ENCODE results near the gene ABCC6.
A peak's percentile ranks its signal among the peaks of the same experiment; 100 is the strongest.

The ABCC6 gene

DNA sequence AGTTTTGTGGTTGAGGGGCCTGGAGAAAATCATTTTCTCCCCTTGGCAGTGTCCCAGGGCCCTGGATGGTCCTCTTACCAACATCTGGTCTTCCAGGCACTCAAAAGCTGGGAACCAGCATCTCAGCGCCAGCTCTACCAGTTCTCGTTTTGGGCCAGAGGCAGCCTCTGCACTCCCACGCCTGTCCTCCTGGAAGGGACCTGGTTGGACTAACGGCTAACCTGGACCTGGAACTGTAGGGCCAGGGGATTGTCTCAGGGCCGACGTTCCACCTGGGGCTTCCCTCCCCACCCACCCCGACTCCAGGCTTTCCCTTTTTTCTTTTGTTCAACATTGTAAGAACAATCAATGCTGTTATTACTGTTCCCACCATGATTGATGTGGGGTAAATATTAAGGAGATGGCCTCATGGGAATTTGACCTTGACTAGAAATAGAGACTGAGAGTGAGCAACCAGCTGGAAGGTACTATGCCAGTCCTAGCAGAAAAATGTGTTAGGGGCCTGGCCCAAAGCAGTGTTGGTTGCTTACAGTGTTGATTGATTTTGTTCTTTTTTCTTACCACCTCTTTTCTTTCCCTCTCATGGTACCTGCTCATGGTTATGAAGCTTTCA is 81.4 kb downstream of the ABCC6 start:
- no peak for DNase-seq (ENCODE audit: low read depth in 2 of 2)

DNA sequence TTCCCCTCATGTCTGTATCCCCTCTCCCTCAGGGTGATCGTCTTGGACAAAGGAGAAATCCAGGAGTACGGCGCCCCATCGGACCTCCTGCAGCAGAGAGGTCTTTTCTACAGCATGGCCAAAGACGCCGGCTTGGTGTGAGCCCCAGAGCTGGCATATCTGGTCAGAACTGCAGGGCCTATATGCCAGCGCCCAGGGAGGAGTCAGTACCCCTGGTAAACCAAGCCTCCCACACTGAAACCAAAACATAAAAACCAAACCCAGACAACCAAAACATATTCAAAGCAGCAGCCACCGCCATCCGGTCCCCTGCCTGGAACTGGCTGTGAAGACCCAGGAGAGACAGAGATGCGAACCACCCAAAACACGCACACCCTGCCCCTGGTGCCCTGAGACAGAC is 82.2 kb downstream of the ABCC6 start:
- no peak for DNase-seq (ENCODE audit: low read depth in 2 of 2)

DNA sequence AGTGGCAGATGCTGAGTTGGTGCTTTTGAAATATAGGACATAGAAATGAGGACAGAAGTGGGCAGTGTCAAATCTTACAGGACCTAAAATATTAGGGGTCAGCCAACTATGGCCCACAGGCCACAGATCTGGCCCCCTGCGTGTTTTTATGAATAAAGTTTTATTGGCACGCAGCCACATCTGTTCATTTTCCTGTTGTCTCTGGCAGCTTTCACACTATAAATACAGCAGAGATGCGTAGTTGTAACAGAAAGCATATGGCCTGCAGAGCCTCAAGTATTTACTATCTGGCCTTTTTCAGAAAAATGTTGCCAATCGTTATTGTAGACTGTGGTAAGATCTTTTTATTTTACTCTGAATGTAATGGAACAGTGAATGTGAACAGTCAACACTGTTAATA is 82.8 kb downstream of the ABCC6 start:
- DNase-seq (ENCODE audit: low read depth in 2 of 2): no peak

DNA sequence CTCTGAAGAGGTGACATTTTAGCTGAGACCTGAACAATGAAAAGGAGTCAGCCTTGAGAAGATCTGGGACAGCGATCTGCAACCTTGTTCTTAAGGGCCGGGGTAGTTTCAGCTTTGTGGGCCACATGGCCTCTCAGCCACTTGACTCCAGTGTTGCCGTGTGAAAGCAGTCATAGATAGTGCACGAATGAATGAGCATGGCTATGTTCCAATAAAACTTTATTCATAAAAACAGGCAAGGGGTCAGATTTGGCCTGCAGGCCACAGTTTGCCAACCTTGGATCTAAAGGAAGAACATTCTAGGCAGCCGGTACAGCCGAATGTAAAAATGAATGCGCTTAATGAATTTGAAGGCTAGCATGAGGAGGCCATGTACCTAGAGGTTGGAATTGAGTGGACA is 83.5 kb downstream of the ABCC6 start:
- no peak for DNase-seq (ENCODE audit: low read depth in 2 of 2)

DNA sequence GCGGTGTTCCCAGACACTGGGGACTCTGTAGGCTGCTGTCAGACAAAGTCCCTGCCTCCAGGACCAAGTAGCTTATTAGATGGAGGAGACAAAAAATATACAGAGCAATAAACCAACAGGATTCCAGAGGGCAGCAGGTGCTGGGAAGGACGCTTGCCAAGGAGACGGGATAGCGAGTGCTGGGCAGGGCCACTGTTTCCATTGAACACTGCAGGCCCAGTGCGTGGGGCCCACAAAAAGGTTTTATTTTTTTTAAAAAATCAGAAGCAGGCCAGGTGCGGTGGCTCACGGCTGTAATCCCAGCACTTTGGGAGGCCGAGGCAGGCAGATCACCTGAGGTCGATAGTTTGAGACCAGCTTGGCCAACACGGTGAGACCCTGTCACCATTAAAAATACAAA is 84.2 kb downstream of the ABCC6 start:
- no peak for DNase-seq (ENCODE audit: low read depth in 2 of 2)

DNA sequence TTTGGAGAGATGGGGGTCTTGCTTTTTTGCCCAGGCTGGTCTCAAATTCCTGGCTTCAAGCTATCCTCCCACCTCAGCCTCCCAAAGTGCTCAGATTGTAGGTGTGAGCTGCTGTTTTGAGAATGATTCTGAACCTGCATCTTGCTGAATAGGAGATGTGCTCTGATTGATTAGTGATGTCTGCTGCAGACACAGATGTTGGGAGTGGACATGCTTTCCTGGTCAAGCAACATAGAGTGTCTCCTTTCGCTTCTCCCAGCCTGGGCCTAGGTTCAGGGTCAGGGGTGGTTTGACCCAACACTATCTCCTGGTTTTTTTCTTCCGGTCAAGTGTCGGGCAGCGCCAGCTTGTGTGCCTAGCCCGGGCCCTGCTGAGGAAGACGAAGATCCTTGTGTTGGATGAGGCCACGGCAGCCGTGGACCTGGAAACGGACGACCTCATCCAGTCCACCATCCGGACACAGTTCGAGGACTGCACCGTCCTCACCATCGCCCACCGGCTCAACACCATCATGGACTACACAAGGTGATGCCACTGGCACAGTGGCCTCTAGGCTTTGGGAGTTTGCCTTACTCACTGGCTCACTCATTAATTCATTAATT is 85.2 kb downstream of the ABCC6 start:
- no peak for DNase-seq (ENCODE audit: low read depth in 2 of 2)

DNA sequence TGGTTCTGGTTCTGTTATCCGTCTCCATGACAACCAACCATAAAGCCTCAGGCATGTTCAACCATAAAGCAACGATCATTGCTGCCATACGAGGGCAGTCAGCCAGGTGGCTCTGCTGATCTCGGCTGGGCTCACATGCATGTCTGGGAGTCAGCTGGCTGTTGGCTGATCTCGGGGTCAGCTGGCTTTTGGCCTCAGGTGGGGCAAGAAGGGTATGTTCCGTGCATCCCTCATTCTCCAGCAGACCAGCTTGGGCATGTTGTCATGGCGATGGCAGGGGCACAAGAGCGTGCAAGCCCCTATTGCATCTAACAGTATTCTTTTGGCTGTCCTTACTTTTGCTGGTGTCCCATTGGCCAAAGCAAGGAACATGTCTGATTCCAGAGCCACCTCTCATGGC is 86.2 kb downstream of the ABCC6 start:
- DNase-seq (ENCODE audit: low read depth in 2 of 2): no peak

DNA sequence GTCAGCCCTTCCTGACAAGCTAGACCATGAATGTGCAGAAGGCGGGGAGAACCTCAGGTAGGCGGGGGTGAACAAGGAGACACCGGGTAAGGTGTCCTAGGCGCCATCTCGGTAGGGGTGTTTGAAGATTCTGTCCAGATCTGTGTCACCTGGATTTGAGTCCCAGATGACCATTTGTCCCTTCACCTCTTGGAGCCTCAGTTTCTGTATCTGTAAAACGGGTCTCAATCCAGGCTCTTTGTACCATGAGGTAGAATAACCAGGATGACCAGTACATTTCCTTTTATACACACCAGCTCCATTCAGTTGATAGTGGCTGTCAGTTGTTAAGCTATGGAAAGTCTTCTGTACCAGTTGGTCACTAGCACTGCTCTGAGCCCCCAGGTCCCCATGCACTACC is 86.7 kb downstream of the ABCC6 start:
- no peak for DNase-seq (ENCODE audit: low read depth in 2 of 2)

DNA sequence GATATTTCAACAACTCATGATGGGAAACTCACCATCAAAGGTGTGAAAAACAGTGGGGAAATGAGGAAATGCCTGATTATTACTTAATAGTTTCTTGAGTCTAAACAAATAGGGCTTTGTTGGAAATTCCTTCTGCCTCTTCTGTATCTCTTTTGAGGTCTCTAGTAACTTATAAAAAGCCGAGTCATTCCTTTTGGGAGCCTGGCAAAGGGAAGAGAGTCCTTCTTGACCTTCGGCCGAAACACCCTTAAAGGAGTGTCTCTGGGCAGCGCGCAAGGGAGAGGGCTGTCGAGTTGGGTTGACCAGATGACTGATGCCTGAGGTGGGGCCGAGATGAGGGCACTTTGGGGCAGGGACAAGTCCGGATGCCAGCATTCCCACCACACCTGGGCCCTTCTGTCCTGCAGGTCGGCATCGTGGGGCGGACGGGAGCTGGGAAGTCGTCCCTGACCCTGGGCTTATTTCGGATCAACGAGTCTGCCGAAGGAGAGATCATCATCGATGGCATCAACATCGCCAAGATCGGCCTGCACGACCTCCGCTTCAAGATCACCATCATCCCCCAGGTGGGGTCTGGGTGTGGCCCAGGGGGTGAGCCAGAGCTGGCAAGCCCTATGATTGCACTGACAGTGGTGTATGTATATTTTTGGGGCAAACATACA is 89.2 kb downstream of the ABCC6 start:
- DNase-seq (ENCODE audit: low read depth in 2 of 2): no peak

DNA sequence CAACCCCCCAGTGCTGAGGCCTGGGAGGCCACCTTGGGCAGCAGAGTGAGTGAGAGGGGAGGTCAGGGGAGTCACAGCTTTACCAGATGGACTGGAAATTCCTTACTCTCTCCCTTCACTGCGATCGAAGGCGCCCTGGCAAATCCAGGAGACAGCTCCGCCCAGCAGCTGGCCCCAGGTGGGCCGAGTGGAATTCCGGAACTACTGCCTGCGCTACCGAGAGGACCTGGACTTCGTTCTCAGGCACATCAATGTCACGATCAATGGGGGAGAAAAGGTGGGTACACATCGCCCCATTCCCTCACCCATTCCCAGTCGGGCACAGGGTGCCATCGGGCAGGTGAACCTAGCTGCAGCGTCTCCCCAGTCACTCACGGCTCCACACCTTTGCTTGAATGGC is 91.6 kb downstream of the ABCC6 start:
- DNase-seq (ENCODE audit: low read depth in 2 of 2): no peak

DNA sequence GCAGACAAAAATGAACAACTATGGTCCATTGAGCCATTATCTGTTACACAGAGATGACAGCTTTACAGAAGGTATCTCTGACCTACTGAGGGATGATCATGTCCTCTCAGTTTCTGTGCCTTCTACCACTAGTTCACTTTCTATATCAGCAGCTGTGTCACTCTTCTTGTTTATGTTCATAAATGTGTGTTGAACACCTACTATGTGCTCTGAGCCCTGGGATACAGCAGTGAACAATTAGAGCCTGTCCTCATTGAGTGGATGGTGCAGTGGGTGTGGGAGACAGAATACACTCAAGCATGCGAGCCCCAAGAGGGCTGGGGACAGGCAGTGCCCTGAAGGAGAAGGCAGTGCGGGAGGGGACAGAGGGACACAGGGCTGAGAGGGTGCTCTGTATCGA is 92.1 kb downstream of the ABCC6 start:
- no peak for DNase-seq (ENCODE audit: low read depth in 2 of 2)

DNA sequence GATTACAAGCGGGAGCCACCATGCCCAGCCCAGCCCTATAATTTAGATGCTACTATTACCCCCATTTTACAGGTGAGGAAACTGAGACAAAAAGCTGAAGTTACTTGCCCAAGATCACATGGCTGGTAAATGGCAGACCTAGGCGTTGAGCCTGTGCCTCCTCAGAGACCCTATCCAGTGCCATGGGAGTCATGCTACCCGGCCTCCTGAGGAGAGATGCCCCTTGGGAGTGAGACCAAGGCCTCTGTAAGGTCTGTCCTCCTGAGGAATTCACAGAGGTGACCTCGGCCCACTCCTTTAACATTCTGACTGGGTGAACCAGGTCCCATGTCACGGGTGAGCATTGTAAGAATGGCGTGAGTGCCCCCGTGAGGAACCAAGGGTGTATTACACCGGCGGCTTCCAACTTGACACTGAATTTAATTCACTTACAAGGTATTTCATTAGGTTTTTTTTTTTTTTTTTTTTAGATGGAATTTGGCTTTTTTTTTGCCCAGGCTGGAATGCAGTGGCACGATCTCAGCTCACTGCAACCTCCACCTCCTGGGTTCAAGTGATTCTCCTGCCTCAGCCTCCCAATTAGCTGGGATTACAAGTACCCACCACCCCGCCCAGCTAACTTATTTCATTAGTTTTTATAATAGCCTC is 95.7 kb downstream of the ABCC6 start:
- DNase-seq (ENCODE audit: low read depth in 2 of 2): peak; percentile 26 to 43

DNA sequence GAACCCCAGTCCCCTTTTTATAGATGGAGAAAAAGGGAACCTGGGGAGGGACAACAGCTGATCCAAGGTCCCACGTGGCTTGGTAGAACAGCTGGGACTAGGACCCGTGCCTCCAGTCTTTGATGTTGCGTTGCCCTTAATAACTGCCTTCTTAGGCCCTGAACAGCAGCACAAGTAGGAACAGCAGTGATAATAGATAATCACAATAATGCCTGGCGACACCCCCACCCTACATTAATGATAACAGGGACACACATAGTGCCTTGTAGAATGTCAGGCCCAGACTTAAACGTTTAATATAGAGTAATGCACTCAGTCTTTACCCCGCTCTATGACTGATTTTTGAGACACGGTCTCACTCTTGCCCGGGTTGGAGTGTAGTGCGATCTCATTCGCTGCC is 96.4 kb downstream of the ABCC6 start:
- DNase-seq (ENCODE audit: low read depth in 2 of 2): no peak

DNA sequence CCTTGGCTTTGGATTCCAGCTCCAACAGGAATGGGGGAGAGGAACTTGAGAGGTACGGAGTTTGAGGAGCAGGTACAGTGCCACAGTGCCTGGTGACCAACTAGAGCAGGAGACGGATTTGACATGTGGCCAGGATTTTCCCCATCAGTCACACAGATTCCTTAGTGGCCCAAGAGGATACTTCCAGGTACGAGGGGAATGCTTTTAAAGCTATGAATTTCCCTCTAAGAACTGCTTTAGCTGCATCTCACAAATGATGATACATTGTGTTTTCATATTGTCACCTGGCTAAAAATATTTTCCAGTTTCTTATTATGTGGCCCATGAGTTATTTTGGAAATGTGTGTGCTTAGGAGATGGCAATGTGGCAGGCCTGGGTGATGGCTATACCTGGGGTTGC is 98.3 kb downstream of the ABCC6 start:
- DNase-seq (ENCODE audit: low read depth in 2 of 2): no peak

DNA sequence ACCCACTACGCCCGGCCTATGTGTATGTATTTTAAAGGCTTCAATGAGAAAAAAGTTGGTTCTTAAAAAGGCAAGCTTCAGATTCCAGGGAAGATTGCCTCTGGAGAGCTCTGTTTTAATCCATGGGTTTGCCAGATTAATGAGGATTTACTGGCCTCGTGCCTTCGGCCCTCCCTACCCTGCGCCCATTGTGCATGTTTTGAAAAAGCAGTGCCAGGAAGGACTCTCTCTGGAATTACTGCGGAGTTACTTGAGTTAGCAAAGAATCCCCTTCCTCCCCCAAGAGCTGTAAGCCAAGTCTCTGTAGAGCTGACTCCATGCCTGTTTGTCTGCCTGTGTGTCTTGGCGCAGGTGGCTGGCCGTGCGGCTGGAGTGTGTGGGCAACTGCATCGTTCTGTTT is 98.9 kb downstream of the ABCC6 start:
- no peak for DNase-seq (ENCODE audit: low read depth in 2 of 2)

DNA sequence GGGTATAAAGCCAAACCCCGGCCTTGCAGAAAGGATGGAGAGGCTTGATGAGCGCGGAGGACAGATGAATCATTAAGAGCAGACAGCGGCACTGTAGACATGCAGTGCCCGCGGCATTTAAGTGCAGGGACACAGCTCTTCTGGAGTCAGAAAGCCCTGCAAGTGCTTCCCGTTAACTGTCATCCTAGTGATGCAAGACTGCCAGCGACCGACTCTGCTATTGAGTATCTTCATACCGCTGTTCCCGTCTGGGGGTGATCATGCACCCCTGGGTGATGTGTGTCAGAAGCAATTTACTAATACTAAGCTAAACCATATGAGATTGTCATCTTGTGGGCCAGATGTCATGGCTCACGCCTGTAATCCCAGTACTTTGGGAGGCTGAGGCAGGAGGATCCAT is 101.0 kb downstream of the ABCC6 start:
- DNase-seq (ENCODE audit: low read depth in 2 of 2): no peak

DNA sequence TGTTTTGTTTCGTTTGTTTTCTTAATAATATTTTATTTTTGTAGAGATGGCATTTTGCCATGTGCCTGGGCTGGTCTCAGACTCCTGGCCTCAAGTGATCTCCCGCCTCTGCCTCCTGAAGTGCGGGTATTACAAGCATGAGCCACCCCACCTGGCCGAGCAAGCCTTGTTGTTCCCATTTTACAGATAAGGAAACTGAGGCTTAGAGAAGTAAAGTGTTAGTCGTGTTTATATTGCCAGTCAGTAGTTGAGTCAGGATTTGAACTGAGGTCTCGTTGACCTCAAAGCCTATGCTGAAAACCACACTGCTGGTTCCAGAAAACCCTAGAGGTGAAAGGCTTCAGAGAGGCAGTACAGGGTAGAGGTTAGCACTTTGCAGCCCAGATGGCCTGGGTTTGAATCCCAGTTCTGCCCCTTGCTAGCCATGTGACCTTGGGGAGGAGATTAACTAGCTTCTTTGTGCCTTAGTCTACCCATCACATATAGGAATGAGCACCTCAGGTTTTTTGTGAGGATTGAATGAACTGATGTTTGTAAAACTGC is 102.0 kb downstream of the ABCC6 start:
- no peak for DNase-seq (ENCODE audit: low read depth in 2 of 2)

DNA sequence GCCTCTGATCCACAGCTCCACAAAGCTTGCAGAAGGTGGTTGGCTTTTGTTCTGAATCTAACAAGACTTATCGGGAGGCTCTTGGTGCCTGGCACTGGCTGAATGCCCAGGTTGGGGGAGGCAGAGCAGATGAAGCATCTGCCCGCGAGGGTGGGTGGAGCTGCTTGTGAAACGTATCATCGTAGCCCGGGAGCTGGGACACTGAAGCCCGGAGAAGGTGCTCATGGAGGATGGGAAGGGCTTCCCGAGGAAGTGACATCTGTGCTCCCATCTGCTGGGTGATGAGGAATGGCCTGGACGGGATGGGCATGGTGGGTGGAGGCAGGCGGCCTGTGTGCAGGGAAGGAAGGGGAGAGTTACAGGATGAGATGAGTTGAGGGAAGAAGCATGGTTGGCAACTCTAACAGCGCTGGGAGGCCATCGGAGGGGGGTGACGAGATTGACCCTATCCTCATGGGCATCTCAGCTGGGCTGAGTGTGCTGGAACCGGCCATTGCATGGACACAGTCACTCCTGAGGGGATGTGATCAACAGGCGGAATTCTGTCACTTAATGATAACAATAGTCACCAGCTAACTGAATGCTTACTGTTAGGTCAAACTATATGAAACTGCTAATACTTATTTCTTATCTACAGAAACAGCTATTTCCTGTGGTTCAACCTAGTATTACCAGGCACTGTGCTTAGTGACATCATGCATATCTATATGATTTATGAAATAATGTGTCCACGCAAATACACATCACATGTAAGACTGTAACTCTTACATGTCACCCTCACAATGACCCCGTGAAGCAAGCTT is 102.7 kb downstream of the ABCC6 start:
- DNase-seq (ENCODE audit: low read depth in 2 of 2): no peak

DNA sequence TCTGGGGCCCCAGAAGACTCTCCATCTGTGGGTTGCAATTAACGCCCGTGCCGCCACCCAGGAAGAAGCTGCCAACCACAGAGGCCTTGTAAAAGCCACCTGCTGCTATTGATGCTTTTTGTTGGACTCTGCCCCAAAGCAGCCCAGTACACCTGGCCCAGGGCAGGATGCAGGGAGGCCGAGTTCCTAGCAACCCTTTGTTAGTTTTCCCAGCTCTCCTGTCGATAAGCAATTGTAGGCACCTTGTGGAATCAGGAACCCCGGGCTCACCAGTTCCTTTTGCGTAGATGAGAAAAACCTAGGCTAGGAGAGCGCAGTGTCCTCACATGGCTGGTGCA is 103.3 kb downstream of the ABCC6 start:
- no peak for DNase-seq (ENCODE audit: low read depth in 2 of 2)

DNA sequence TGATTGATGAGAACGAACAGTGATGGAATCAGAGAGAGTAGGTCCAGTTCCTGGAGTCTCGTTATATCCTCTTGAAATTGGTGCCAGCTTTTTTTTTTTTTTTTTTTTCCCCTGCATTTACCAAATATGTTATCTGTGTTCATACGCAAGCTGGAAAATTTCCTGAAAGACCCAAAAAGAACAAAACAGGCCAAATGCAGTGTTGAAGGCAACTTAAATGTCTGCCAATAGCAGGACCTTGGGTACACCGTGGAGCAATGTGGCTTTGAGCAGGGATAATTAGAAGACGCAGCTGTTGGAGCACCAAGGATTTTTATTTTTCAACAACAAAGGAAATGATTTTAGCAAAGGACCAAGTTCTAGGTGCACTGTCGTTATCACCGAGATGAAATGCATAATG is 105.0 kb downstream of the ABCC6 start:
- no peak for DNase-seq (ENCODE audit: low read depth in 2 of 2)

DNA sequence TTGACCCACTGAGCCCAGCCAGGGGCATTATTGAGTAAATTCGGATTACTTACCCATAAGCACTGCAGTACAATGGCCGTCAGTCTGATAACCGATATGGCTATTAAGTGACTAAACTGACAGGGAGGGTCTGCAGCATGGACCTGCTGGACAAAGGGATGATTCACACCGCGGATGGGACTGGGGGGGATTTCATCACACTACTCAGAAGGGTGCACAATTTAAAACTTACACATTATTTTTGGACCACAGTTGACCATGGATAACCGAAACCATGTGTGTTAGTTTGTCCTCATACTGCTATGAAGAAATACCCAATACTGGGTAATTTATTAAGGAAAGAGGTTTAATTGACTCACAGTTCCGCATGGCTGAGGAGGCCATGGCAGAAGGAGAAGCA is 106.5 kb downstream of the ABCC6 start:
- no peak for DNase-seq (ENCODE audit: low read depth in 2 of 2)

DNA sequence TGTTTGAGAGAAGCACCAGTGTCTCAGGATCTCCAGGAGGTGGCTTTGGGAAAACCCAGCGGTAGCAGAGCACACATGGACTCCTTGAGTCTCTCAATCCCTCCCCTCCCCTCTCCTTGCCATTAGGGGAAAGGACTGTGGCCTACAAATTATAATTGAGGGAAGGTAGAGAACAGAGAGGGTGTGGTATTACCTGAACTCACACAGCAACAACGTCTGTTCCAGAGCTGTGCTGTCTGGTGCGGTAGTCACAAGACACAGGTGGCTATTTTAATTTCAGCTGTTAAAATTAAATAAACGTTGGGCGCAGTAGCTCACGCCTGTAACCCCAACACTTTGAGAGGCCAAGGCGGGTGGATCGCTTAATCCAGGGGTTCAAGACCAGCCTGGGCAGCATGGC is 110.2 kb downstream of the ABCC6 start:
- no peak for DNase-seq (ENCODE audit: low read depth in 2 of 2)
